Mucosa of stomach (tissue), 1 donor: ENCODE results near the gene TBC1D10A.
A peak's percentile ranks its signal among the peaks of the same experiment; 100 is the strongest.

Experiments
- H3K27me3 ChIP-seq: one replicate; pipeline ENCODE4 v1.7.0; 2013; ENCODE audit warnings: mild to moderate bottlenecking, low read length; ENCODE audit not compliant: control insufficient read depth, insufficient read depth
- H3K36me3 ChIP-seq: one replicate; pipeline ENCODE4 v1.7.0; 2013; ENCODE audit warnings: low read length; ENCODE audit not compliant: control insufficient read depth, insufficient read depth
- H3K4me1 ChIP-seq: one replicate; pipeline ENCODE4 v1.7.0; 2013; ENCODE audit warnings: mild to moderate bottlenecking, low read length; ENCODE audit not compliant: control insufficient read depth, insufficient read depth
- H3K4me3 ChIP-seq: one replicate; pipeline ENCODE4 v1.7.0; 2013; ENCODE audit warnings: low read length
- H3K9ac ChIP-seq: one replicate; pipeline ENCODE4 v1.7.0; 2013; ENCODE audit warnings: mild to moderate bottlenecking, low read length, moderate library complexity
- H3K9me3 ChIP-seq: one replicate; pipeline ENCODE4 v1.7.0; 2013; ENCODE audit warnings: mild to moderate bottlenecking, low read length, moderate library complexity; ENCODE audit not compliant: control insufficient read depth
- donor health status: Pancreatic carcinoma.

Gene TBC1D10A

DNA sequence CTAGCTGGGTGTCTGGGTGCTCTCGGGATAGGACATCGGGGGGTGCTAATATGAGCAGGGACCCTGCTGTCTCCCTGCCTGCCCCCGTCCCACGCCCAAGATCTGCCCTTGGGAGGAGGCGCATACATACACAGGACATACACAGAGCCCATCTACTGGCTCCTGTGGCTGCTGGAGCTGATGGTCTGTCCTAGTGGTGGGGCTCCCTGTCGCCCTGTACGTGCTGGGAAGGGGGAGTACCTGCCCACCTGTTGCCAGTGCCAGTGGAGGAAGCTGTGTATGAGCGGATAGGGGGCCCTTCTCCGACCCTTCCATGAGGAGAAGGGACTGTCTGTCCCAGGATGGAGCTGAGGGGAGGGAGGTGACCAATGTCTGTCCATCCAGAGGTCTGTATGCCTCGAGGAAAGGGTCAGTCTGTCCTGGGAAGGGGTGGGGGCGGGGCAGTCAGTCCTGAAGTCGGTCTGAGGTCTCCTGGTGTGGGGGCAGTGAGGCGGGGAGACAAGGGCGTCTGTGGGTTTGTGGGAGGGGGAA, 952 bp downstream of the TBC1D10A start:
- no peaks in the 10 kb centered on the region for H3K27me3 ChIP-seq
- H3K4me3 ChIP-seq: peak overlapping the region; percentile 92
- H3K9ac ChIP-seq: peak overlapping the region; percentile 84
- H3K4me1 ChIP-seq: peaks cover 27% of the 10 kb centered on the region
- no peaks in the 10 kb centered on the region for H3K9me3 ChIP-seq
- peaks cover 3% of the 10 kb centered on the region for H3K36me3 ChIP-seq

DNA sequence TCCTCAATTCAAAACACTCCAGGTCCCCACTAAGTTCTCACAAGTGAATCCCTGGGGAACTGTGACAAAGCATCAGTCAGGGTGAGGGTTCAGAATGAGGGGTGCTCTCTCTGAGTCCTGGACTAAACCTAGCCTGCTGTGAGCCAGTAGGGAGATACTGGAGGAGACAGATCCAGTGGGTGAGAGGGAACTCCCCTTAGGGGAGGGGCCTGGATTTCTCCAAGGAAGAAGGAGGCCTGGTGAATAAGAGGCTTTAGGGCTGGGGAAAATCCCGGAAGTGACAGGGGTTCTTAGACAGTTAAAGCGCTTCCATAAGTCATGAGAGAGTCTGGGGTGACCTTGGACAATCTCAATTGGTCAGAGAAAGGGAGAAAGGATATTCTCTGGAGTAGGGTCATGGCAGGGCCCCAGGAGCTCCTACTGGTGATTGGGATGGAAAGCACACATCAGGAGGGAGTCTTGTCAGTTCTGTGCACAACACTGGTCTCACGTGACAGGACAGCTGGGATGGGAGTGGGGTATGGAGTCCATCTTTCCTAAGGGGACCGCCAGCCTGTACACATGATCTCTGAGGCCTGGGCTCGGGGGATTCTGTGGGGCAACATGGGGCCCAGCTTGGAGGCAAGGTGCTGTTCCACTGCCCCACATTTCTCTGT, 1.5 kb downstream of the TBC1D10A start:
- H3K27me3 ChIP-seq: no peaks in the 10 kb centered on the region
- H3K9me3 ChIP-seq: no peaks in the 10 kb centered on the region
- peak overlapping the region; percentile 84 for H3K9ac ChIP-seq
- H3K4me3 ChIP-seq: peak overlapping the region; percentile 92
- H3K36me3 ChIP-seq: peaks cover 8% of the 10 kb centered on the region
- H3K4me1 ChIP-seq: peaks cover 27% of the 10 kb centered on the region

DNA sequence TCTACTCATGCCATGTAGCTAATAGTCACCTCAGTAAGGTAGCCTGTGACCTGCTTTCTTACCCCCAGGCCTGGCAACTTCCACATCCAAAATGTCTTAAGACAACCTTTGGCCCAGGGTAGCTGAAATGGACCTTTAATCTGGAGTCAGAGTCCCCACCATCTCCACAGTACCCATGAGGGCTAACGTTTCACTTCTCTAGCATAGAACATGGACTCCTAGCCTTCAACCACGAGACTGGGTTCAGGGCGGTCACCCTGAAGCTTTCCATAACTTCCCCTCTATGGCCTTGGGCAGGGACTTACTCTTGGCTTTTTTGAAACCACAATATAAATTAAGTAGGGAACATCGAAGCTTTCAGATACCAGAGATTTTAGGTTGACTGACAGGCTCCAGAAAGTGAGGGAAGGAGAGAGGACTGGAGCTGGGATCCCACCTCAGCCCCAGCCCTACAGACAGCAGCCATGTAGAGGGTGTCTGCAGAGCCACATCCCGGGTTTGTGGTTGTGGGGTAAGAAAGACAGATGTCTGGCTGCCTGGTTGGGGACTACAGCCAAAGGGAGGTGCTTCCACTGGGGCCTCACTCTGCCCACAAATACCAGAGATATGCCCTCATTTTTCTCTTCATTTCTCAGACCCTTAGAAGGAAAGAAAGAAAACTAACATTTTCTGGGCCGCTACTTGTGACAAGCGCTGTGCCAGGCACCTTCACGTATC, 2.6 kb downstream of the TBC1D10A start:
- H3K36me3 ChIP-seq: peaks cover 8% of the 10 kb centered on the region
- H3K9ac ChIP-seq: peak overlapping the region; percentile 84
- H3K4me1 ChIP-seq: peaks cover 27% of the 10 kb centered on the region
- H3K27me3 ChIP-seq: no peaks in the 10 kb centered on the region
- no peak overlapping the region for H3K4me3 ChIP-seq
- no peaks in the 10 kb centered on the region for H3K9me3 ChIP-seq

- H3K27me3 ChIP-seq: no peaks in the 10 kb centered on the region
- H3K4me3 ChIP-seq: no peak overlapping the region
- H3K9ac ChIP-seq: no peak overlapping the region
- peaks cover 8% of the 10 kb centered on the region for H3K36me3 ChIP-seq
- H3K9me3 ChIP-seq: no peaks in the 10 kb centered on the region
- H3K4me1 ChIP-seq: peaks cover 29% of the 10 kb centered on the region
Observed at GRCh38 chr22:30323246-30323645, 3.5 kb downstream of the TBC1D10A start.

- no peaks in the 10 kb centered on the region for H3K27me3 ChIP-seq
- H3K36me3 ChIP-seq: peaks cover 8% of the 10 kb centered on the region
- peaks cover 25% of the 10 kb centered on the region for H3K4me1 ChIP-seq
- H3K4me3 ChIP-seq: no peak overlapping the region
- no peaks in the 10 kb centered on the region for H3K9me3 ChIP-seq
- no peak overlapping the region for H3K9ac ChIP-seq
Observed at GRCh38 chr22:30321461-30321860, 5.3 kb downstream of the TBC1D10A start.

GRCh38 chr22:30320021-30320556, 6.7 kb downstream of the TBC1D10A start:
- H3K9me3 ChIP-seq: no peaks in the 10 kb centered on the region
- no peaks in the 10 kb centered on the region for H3K27me3 ChIP-seq
- no peak overlapping the region for H3K4me3 ChIP-seq
- peaks cover 20% of the 10 kb centered on the region for H3K4me1 ChIP-seq
- H3K36me3 ChIP-seq: peaks cover 8% of the 10 kb centered on the region
- no peak overlapping the region for H3K9ac ChIP-seq

- H3K4me3 ChIP-seq: no peak overlapping the region
- H3K4me1 ChIP-seq: peaks cover 20% of the 10 kb centered on the region
- no peak overlapping the region for H3K9ac ChIP-seq
- H3K9me3 ChIP-seq: no peaks in the 10 kb centered on the region
- no peaks in the 10 kb centered on the region for H3K27me3 ChIP-seq
- H3K36me3 ChIP-seq: peaks cover 8% of the 10 kb centered on the region
Observed at GRCh38 chr22:30318799-30319419, 7.8 kb downstream of the TBC1D10A start.

DNA sequence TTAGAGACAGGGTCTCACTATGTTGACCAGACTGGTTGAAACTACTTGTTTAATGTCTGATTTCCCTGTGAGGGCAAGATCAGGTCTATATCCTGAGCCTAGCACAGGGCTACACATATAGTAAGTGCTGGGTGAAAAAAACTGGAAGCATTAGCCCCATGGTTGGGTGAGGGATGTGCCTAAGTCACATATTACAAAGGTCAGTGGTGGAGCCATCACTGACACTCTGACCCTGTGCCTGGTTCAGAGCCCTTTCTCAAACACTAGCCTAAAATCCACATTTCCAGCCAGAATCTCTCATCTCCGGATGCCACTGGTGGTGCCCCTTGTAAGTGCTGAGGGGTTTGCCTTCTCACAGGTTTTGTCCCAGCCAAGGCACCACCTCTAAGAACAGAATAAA, 9.0 kb downstream of the TBC1D10A start:
- no peaks in the 10 kb centered on the region for H3K27me3 ChIP-seq
- no peaks in the 10 kb centered on the region for H3K9me3 ChIP-seq
- peaks cover 26% of the 10 kb centered on the region for H3K4me1 ChIP-seq
- no peak overlapping the region for H3K9ac ChIP-seq
- H3K36me3 ChIP-seq: peaks cover 8% of the 10 kb centered on the region
- H3K4me3 ChIP-seq: no peak overlapping the region

DNA sequence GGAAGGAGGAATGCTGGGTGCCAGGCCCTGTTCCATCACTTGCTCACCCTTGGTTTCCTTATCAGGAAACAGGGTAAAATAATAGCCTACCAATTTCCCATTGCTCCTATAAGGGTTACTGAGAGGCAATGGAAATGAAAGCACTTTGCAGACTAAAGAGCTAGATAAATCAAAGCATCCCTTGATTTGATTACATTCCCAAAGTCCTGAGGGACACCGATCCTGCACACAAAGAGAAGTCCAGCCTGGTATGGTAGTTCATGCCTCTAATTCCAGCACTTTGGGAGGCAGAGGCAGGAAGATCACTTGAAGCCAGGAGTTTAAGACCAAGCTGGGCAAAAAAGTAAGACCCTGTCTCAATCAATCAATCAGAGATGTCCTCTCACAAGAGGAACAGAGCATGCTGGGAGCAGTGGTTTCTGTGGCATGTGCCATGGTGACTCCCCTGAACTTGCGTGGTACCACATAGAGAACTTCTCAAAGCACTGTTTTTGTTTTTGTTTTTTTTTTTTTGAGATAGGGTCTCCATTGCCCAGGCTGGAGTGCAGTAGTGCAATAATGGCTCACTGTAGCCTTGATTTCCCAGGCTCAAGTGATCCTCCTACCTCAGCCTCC, 10.7 kb downstream of the TBC1D10A start:
- no peak overlapping the region for H3K4me3 ChIP-seq
- H3K36me3 ChIP-seq: peaks cover 8% of the 10 kb centered on the region
- H3K27me3 ChIP-seq: no peaks in the 10 kb centered on the region
- peaks cover 43% of the 10 kb centered on the region for H3K4me1 ChIP-seq
- no peak overlapping the region for H3K9ac ChIP-seq
- no peaks in the 10 kb centered on the region for H3K9me3 ChIP-seq

DNA sequence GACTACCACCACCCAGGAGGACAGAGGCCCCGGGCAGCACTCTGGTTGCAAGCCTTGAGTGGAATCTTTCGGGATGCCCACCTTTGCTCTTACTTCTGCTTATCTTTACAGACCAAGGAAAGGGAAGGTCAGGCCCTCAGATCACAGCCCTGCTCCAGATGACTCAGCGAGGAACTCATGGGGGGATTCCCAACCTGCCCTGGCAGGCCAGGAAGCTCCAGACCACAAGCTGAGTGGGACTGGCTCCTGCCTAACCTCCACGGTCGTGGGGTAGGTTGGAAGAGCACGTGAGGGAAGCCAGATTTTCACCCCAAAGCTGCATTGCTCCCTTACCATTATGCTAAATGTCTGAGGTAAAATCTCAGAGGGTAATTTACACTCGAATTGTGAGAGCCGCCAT, 11.8 kb downstream of the TBC1D10A start:
- no peak overlapping the region for H3K4me3 ChIP-seq
- no peaks in the 10 kb centered on the region for H3K36me3 ChIP-seq
- H3K4me1 ChIP-seq: peaks cover 54% of the 10 kb centered on the region
- no peaks in the 10 kb centered on the region for H3K9me3 ChIP-seq
- no peaks in the 10 kb centered on the region for H3K27me3 ChIP-seq
- no peak overlapping the region for H3K9ac ChIP-seq

- H3K36me3 ChIP-seq: no peaks in the 10 kb centered on the region
- no peak overlapping the region for H3K9ac ChIP-seq
- H3K9me3 ChIP-seq: no peaks in the 10 kb centered on the region
- H3K4me1 ChIP-seq: peaks cover 66% of the 10 kb centered on the region
- no peaks in the 10 kb centered on the region for H3K27me3 ChIP-seq
- no peak overlapping the region for H3K4me3 ChIP-seq
Observed at GRCh38 chr22:30313527-30314363, 13.0 kb downstream of the TBC1D10A start.
